Pancreas (tissue), 10 donors: ENCODE results near the gene CAV3. TPM values are rescaled to one million over a fixed set of nuclear protein-coding genes. Genes with fewer than 3 reads are reported as not detected.

Experiments
- ATAC-seq, 4 donors: fragments of 200-7000 bp; cut with Tn5 transposase; one replicate each; pipeline versions ENCODE4 v1.8.0 to v1.9.1; 2020; ENCODE audit warnings: mild to moderate bottlenecking in 4 of 4, moderate library complexity in 4 of 4
- DNase-seq, 6 donors: peaks; one replicate each; pipeline ENCODE4 v3.0.0-alpha.2; 2020
- FAIRE-seq: peaks from 2 replicates; lab custom pipeline; 2012; peaks lifted over from hg19 to GRCh38; lab: Jason Lieb, UNC
- H3K27ac ChIP-seq, 4 donors: fragments of 200-600 bp; sonication (generic); 1 replicate in 3 of 4; 2 replicates in 1 of 4; pipeline versions ENCODE4 v1.5.0 to v1.8.0; 2020
- H3K27me3 ChIP-seq, 4 donors: fragments of 200-600 bp; one replicate each; pipeline ENCODE4 v1.8.0; 2021
- H3K36me3 ChIP-seq, 3 donors: fragments of 200-600 bp; sonication (generic) in 1 of 3; one replicate each; pipeline versions ENCODE4 v1.5.0 to v1.8.0; 2020 to 2021
- H3K4me1 ChIP-seq, 3 donors: fragments of 200-600 bp; one replicate each; pipeline ENCODE4 v1.8.0; 2021
- H3K4me3 ChIP-seq, 4 donors: fragments of 200-600 bp; sonication (generic) in 2 of 4; one replicate each; pipeline versions ENCODE4 v1.5.0 to v1.8.0; 2020 to 2021
- H3K9me3 ChIP-seq, 4 donors: fragments of 200-600 bp; one replicate each; pipeline ENCODE4 v1.8.0; 2021
- WGBS, 2 donors: extraction: QIAGEN DNeasy Blood & Tissue Kit; methylation state at CpG; one replicate each; pipeline ENCODE4 v1.1.7; 2013; 5-methylcytosine and 5-hydroxymethylcytosine counted together
- intact Hi-C, 3 donors: fragments of 100-400 bp; cut with DNase I; formaldehyde crosslinking; loops; one replicate each; pipeline versions ENCODE4 v1.11.1 to v1.14.2; 2022
- polyA plus RNA-seq, 2 donors: library from polyadenylated mRNA; stranded (reverse); fragments of 200-250 nt; gene quantifications; one replicate each; pipeline ENCODE4 v1.2.3, GENCODE V29; 2013
- total RNA-seq, 6 donors: library from RNA; stranded (reverse); fragmentation: NEBNext Ultra II Directional in 4 of 6; extraction: Animal tissue kit (Norgen Biotek cat#: 25700) in 4 of 6; gene quantifications; one replicate each; pipeline versions ENCODE4 v1.2.1 to v1.2.4, GENCODE V29; 2021 to 2023
- TF ChIP-seq, protein P1 (sequence below), 4 donors: fragments of 200-600 bp; sonication (generic) in 3 of 4; IDR thresholded peaks; one replicate each; pipeline versions ENCODE4 v1.5.0 to v1.8.0; 2021; ENCODE audit warnings: antibody characterized with exemption in 4 of 4
- donor health status: healthy with polysubstance abuse.
- donor health status: DM: no; HTN: no; CAD: no; lungs with moderate emphysema.
- donor health status: DM: no; HTN: no; CAD: no.
- donor health status: control.
- donor health status: control.
- donor health status: Bipolar disorder and iron deficiency.
- donor health status: DM: yes; HTN: yes; CAD: no.
- donor health status: DM: no; HTN: no; CAD: no.
- donor health status: DM: no; HTN: no; CAD: no.
- donor health status: DM: yes; HTN: yes; CAD: no.

CAV3 gene
- total and polyA plus RNA-seq, 8 donors: not detected

DNA sequence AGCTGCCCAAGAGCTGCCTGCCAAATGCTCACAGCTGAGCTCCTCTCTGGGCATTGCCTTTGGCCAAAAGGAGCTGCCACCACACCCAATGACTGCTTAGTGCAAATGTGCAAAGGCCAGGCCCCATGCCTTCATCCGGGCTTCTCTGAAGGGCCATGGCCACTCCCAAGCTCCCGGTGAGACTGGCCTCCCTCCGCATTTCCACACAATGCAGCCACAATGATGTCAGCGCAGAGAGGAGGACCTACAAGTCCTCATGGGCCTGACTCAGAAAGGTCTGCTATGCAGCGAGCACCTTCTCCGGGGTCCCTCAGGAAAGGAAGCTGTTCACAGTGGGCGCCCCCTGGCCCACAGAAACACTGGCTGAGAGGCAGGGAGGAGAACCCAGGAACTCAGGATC, 23.1 kb downstream of the CAV3 start:
- 77% methylated on average over 7 of the region's 7 CpGs for WGBS, 2 donors
- H3K27ac ChIP-seq: no peak overlapping the region
- no peaks in the 10 kb centered on the region for H3K9me3 ChIP-seq
- no peak overlapping the region for H3K4me3 ChIP-seq
- no peaks in the 10 kb centered on the region for H3K27me3 ChIP-seq
- FAIRE-seq (no peak), DNase-seq (no peak), ATAC-seq (no peak)
- TF ChIP-seq, protein P1, sequence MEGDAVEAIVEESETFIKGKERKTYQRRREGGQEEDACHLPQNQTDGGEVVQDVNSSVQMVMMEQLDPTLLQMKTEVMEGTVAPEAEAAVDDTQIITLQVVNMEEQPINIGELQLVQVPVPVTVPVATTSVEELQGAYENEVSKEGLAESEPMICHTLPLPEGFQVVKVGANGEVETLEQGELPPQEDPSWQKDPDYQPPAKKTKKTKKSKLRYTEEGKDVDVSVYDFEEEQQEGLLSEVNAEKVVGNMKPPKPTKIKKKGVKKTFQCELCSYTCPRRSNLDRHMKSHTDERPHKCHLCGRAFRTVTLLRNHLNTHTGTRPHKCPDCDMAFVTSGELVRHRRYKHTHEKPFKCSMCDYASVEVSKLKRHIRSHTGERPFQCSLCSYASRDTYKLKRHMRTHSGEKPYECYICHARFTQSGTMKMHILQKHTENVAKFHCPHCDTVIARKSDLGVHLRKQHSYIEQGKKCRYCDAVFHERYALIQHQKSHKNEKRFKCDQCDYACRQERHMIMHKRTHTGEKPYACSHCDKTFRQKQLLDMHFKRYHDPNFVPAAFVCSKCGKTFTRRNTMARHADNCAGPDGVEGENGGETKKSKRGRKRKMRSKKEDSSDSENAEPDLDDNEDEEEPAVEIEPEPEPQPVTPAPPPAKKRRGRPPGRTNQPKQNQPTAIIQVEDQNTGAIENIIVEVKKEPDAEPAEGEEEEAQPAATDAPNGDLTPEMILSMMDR (IDR thresholded peaks at IDR 0.05): no peak
- no peaks in the 10 kb centered on the region for H3K36me3 ChIP-seq
- H3K4me1 ChIP-seq: no peaks in the 10 kb centered on the region
- intact Hi-C loops: no loop called here

GRCh38 chr3:8757551-8758518, 24.2 kb downstream of the CAV3 start:
- DNase-seq: peak in 1 of 6 donors; percentile 8
- Histone ChIP-seq H3K27me3 (no peaks in the 10 kb centered on the region), H3K36me3 (no peaks in the 10 kb centered on the region), H3K9me3 (no peaks in the 10 kb centered on the region), H3K4me1 (no peaks in the 10 kb centered on the region), H3K4me3 (no peak overlapping the region), H3K27ac (no peak overlapping the region)
- 76 to 80% methylated on average over 24 of the region's 24 CpGs for WGBS, 2 donors
- FAIRE-seq: no peak
- no peak for ATAC-seq
- TF ChIP-seq, protein P1 (IDR thresholded peaks at IDR 0.05): no peak
- intact Hi-C loops: no loop called here

DNA sequence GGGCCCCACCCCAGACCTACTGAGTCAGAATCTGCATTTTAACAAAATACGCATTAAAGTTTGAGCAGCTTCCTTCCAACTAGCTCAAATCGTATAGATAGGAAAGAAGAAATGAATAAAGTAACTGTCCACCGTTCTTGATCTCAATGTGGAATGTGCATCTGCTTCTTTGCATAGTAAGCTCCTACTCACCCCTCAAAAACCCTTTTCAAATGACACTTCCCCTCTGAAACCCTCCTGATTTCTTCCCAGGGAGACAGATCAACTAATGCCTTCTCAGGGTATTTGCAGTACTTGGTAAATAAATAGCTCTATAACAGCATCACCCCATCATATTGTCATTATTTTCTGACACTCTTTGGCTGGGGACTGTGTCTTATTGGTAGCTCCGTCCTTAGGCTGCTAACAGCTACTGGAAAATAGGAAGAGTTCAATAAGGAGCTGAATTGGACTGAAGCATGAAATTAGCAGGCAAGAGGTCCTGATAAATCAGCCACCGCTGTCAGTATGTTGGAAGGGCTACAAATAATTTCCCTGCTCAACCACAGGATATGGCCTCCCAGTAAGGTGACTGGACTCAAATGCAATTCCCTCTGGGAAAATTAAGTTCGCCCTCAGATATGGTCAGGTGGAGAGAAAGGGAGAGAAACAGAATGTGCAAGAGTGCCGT, 25.6 kb downstream of the CAV3 start:
- no peak for ATAC-seq
- intact Hi-C loops: no loop called here
- DNase-seq: no peak
- Histone ChIP-seq H3K4me1 (no peaks in the 10 kb centered on the region), H3K9me3 (no peaks in the 10 kb centered on the region), H3K27ac (no peak overlapping the region), H3K4me3 (no peak overlapping the region), H3K36me3 (no peaks in the 10 kb centered on the region), H3K27me3 (no peaks in the 10 kb centered on the region)
- no peak for FAIRE-seq
- WGBS, 2 donors: 72 to 76% methylated on average over 7 of the region's 7 CpGs
- TF ChIP-seq, protein P1 (IDR thresholded peaks at IDR 0.05): no peak

GRCh38 chr3:8760091-8760490, 26.5 kb downstream of the CAV3 start:
- Histone ChIP-seq H3K4me3 (no peak overlapping the region), H3K36me3 (no peaks in the 10 kb centered on the region), H3K4me1 (no peaks in the 10 kb centered on the region), H3K27me3 (no peaks in the 10 kb centered on the region), H3K27ac (no peak overlapping the region), H3K9me3 (no peaks in the 10 kb centered on the region)
- DNase-seq (no peak), FAIRE-seq (no peak), ATAC-seq (no peak)
- intact Hi-C loops: no loop called here
- TF ChIP-seq, protein P1 (IDR thresholded peaks at IDR 0.05): no peak
- 79 to 83% methylated on average over 5 of the region's 5 CpGs for WGBS, 2 donors
